BE2C (cell line): Measurements from ENCODE around the gene NPAS3.

Experiments
- DNase-seq: peaks from one replicate; pipeline ENCODE4 v3.0.0-alpha.2; 2020
- H3K27me3 ChIP-seq: fragments of 250-450 bp; sonication (Bioruptor Pico); 2 replicates; pipeline ENCODE4 v1.5.1; 2020; ENCODE audit warnings: mild to moderate bottlenecking
- H3K36me3 ChIP-seq: fragments of 250-450 bp; sonication (Bioruptor Pico); 2 replicates; pipeline ENCODE4 v1.5.1; 2020; ENCODE audit warnings: mild to moderate bottlenecking
- H3K4me1 ChIP-seq: fragments of 250-450 bp; sonication (Bioruptor Pico); 2 replicates; pipeline ENCODE4 v1.5.1; 2020
- H3K4me3 ChIP-seq: 2 replicates; pipeline ENCODE4 v1.5.1; 2011; ENCODE audit warnings: low read depth, low read length
- H3K9me3 ChIP-seq: fragments of 250-450 bp; sonication (Bioruptor Pico); 2 replicates; pipeline ENCODE4 v1.5.1; 2020
- CTCF ChIP-seq: IDR thresholded peaks from 2 replicates; pipeline ENCODE4 v1.5.1; 2012; ENCODE audit warnings: mild to moderate bottlenecking, low read depth, low read length

NPAS3 gene

GRCh38 chr14:33271216-33271615 is 332.5 kb downstream of the NPAS3 start:
- Histone ChIP-seq H3K4me3 (no peak overlapping the region), H3K9me3 (no peaks in the 10 kb centered on the region), H3K27me3 (no peaks in the 10 kb centered on the region), H3K4me1 (no peaks in the 10 kb centered on the region), H3K36me3 (no peaks in the 10 kb centered on the region)
- no peak for TF ChIP-seq CTCF
- DNase-seq, result no peak

GRCh38 chr14:33271891-33272290 is 333.2 kb downstream of the NPAS3 start:
- no peaks in the 10 kb centered on the region for H3K4me1 ChIP-seq
- H3K36me3 ChIP-seq, result no peaks in the 10 kb centered on the region
- DNase-seq, result no peak
- H3K4me3 ChIP-seq, result no peak overlapping the region
- no peaks in the 10 kb centered on the region for H3K27me3 ChIP-seq
- H3K9me3 ChIP-seq, result no peaks in the 10 kb centered on the region
- no peak for TF ChIP-seq CTCF

- no peak for DNase-seq
- H3K9me3 ChIP-seq, result no peaks in the 10 kb centered on the region
- H3K36me3 ChIP-seq, result no peaks in the 10 kb centered on the region
- TF ChIP-seq CTCF, result no peak
- H3K4me1 ChIP-seq, result no peaks in the 10 kb centered on the region
- H3K4me3 ChIP-seq, result no peak overlapping the region
- H3K27me3 ChIP-seq, result no peaks in the 10 kb centered on the region
Measured at GRCh38 chr14:33273978-33274377, 335.3 kb downstream of the NPAS3 start.

DNA sequence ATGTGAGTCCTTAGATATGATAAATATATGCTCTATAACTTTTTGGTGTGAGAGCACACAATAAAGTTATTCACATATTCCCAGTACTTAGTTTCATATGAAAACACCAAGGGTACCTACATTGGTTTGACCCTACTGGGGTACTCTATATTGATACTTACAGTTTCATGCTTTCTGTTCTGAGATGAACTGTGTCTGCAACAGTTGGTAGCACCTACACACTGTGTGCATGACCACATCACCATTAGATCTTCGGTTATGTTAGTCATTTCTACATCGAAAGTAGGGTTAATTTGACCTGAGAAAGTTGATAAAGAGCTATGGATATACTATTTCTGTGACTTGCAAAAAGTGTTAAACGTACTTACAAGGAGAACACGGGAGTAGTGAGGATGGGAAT is 337.2 kb downstream of the NPAS3 start:
- TF ChIP-seq CTCF, result no peak
- Histone ChIP-seq H3K27me3 (no peaks in the 10 kb centered on the region), H3K9me3 (no peaks in the 10 kb centered on the region), H3K36me3 (no peaks in the 10 kb centered on the region), H3K4me1 (no peaks in the 10 kb centered on the region), H3K4me3 (no peak overlapping the region)
- no peak for DNase-seq

DNA sequence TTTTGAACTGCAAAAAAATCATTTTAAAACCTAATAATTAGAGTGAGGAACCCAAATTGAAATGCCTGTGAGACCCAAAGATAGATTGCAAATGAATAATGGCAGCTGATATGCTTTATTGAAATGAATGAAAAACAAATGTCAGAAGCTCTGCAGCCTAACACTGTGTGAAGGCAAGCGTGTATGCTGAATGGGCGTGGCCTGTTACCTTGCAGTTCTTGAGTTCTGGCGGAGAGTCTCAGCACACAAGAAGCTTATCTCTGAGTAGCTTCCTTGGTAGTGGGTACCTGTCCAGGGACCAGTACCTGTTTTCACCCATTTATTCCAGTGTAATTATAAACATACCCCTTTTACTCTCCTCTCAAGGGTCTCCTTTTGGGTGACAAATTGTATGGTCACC is 341.2 kb downstream of the NPAS3 start:
- Histone ChIP-seq H3K4me1 (no peaks in the 10 kb centered on the region), H3K4me3 (no peak overlapping the region), H3K27me3 (no peaks in the 10 kb centered on the region), H3K36me3 (no peaks in the 10 kb centered on the region), H3K9me3 (no peaks in the 10 kb centered on the region)
- no peak for DNase-seq
- TF ChIP-seq CTCF, result no peak

GRCh38 chr14:33280646-33281045 is 342.0 kb downstream of the NPAS3 start:
- no peaks in the 10 kb centered on the region for H3K9me3 ChIP-seq
- H3K36me3 ChIP-seq, result no peaks in the 10 kb centered on the region
- no peak for DNase-seq
- no peaks in the 10 kb centered on the region for H3K4me1 ChIP-seq
- H3K27me3 ChIP-seq, result no peaks in the 10 kb centered on the region
- H3K4me3 ChIP-seq, result no peak overlapping the region
- no peak for TF ChIP-seq CTCF
